Measurements from ENCODE around the gene ITK.

DNA sequence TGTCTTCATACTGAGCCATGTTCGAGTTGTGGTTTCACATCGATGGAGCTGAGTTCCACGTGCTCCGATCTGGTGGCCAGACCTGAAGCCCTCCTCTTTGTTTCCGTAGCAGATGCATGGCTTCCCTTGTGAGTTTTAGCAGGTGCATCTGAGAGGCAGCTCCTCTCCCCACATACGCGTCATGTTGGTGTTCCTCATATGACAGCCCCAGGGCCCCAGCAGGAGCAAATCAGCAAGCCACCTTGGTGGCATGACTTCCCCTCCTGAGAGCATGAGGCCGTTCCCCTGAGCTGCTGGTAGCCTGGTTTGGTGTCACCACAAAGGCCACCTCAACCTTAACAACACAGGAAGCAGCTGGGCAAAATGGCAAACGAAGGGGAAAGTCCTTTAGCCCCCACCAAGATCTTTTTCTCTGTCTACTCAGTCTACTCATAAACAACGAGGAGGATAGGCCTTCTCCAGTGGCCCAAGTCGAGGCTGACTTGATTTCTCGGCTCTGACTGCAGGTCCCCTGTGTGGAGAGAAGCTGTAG lies 91.2 kb downstream of the ITK start:
- TF ChIP-seq YY1 (IDR thresholded peaks at IDR 0.05; ENCODE audit: low read depth) (no peak), RAD21 (IDR thresholded peaks at IDR 0.05; ENCODE audit: low read depth) (no peak), CEBPB (IDR thresholded peaks at IDR 0.05) (no peak), TAF1 (IDR thresholded peaks at IDR 0.05; ENCODE audit: low read depth) (no peak)
- TF ChIP-seq, protein P1, sequence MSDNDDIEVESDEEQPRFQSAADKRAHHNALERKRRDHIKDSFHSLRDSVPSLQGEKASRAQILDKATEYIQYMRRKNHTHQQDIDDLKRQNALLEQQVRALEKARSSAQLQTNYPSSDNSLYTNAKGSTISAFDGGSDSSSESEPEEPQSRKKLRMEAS (IDR thresholded peaks at IDR 0.05) = no peak
- TF ChIP-seq, protein P2, sequence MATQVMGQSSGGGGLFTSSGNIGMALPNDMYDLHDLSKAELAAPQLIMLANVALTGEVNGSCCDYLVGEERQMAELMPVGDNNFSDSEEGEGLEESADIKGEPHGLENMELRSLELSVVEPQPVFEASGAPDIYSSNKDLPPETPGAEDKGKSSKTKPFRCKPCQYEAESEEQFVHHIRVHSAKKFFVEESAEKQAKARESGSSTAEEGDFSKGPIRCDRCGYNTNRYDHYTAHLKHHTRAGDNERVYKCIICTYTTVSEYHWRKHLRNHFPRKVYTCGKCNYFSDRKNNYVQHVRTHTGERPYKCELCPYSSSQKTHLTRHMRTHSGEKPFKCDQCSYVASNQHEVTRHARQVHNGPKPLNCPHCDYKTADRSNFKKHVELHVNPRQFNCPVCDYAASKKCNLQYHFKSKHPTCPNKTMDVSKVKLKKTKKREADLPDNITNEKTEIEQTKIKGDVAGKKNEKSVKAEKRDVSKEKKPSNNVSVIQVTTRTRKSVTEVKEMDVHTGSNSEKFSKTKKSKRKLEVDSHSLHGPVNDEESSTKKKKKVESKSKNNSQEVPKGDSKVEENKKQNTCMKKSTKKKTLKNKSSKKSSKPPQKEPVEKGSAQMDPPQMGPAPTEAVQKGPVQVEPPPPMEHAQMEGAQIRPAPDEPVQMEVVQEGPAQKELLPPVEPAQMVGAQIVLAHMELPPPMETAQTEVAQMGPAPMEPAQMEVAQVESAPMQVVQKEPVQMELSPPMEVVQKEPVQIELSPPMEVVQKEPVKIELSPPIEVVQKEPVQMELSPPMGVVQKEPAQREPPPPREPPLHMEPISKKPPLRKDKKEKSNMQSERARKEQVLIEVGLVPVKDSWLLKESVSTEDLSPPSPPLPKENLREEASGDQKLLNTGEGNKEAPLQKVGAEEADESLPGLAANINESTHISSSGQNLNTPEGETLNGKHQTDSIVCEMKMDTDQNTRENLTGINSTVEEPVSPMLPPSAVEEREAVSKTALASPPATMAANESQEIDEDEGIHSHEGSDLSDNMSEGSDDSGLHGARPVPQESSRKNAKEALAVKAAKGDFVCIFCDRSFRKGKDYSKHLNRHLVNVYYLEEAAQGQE (IDR thresholded peaks at IDR 0.05; ENCODE audit: low read depth) = no peak

All from Ishikawa (cell line).